Hepatocyte (in vitro differentiated cells): ENCODE data around the gene MBOAT2.
"Not testable (repeated sequence)": the region's sequence is repeated elsewhere in the genome, so short reads cannot be mapped to it uniquely, and the experiment has no call there.

ENCODE experiments used
- EZH2 ChIP-seq: fragments of 200-600 bp; sonication (generic); IDR thresholded peaks from 2 replicates; pipeline ENCODE4 v1.6.1; 2016; ENCODE audit warnings: antibody characterized with exemption, mild to moderate bottlenecking, borderline replicate concordance
- EZH2phosphoT487 ChIP-seq: fragments of 200-600 bp; sonication (generic); IDR thresholded peaks from one replicate; pipeline ENCODE4 v1.6.1; 2018; ENCODE audit warnings: antibody characterized with exemption, mild to moderate bottlenecking, low read depth, moderate library complexity; ENCODE audit not compliant: unreplicated experiment, severe bottlenecking
- TF ChIP-seq, protein P1 (sequence below): fragments of 200-600 bp; sonication (generic); IDR thresholded peaks from 2 replicates; pipeline ENCODE4 v1.5.1; 2016; ENCODE audit warnings: antibody characterized with exemption, mild to moderate bottlenecking; ENCODE audit not compliant: poor library complexity

DNA sequence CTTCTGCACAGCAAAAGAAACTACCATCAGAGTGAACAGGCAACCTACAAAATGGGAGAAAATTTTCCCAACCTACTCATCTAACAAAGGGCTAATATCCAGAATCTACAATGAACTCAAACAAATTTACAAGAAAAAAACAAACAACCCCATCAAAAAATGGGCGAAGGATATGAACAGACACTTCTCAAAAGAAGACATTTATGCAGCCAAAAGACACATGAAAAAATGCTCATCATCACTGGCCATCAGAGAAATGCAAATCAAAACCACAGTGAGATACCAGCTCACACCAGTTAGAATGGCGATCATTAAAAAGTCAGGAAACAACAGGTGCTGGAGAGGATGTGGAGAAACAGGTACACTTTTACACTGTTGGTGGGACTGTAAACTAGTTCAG, 40.0 kb upstream of the MBOAT2 start:
- TF ChIP-seq EZH2phosphoT487, EZH2: not testable (repeated sequence)
- TF ChIP-seq, protein P1, sequence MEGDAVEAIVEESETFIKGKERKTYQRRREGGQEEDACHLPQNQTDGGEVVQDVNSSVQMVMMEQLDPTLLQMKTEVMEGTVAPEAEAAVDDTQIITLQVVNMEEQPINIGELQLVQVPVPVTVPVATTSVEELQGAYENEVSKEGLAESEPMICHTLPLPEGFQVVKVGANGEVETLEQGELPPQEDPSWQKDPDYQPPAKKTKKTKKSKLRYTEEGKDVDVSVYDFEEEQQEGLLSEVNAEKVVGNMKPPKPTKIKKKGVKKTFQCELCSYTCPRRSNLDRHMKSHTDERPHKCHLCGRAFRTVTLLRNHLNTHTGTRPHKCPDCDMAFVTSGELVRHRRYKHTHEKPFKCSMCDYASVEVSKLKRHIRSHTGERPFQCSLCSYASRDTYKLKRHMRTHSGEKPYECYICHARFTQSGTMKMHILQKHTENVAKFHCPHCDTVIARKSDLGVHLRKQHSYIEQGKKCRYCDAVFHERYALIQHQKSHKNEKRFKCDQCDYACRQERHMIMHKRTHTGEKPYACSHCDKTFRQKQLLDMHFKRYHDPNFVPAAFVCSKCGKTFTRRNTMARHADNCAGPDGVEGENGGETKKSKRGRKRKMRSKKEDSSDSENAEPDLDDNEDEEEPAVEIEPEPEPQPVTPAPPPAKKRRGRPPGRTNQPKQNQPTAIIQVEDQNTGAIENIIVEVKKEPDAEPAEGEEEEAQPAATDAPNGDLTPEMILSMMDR = not testable (repeated sequence)
